ENCODE measurements around the gene ATP6V0C.

- TF ChIP-seq EZH2 (IDR thresholded peaks at IDR 0.05; ENCODE audit: borderline replicate concordance) (no peak), CTCF (IDR thresholded peaks at IDR 0.05; ENCODE audit: poor library complexity) (no peak), EZH2phosphoT487 (IDR thresholded peaks at IDR 0.05; ENCODE audit: low read depth, severe bottlenecking, unreplicated experiment) (no peak)
These were observed 20.2 kb downstream of the ATP6V0C start for GRCh38 chr16:2533912-2534311.
